HG03342 (cell line): ENCODE data around the gene SPG11.
"Not testable (repeated sequence)": the region's sequence is repeated elsewhere in the genome, so short reads cannot be mapped to it uniquely, and the experiment has no call there.

Experiments
- ATAC-seq: cut with Tn5 transposase; IDR thresholded peaks from one replicate; pipeline ENCODE4 v1.9.1; 2021; ENCODE audit warnings: mild to moderate bottlenecking, moderate library complexity; ENCODE audit not compliant: unreplicated experiment

The SPG11 gene

DNA sequence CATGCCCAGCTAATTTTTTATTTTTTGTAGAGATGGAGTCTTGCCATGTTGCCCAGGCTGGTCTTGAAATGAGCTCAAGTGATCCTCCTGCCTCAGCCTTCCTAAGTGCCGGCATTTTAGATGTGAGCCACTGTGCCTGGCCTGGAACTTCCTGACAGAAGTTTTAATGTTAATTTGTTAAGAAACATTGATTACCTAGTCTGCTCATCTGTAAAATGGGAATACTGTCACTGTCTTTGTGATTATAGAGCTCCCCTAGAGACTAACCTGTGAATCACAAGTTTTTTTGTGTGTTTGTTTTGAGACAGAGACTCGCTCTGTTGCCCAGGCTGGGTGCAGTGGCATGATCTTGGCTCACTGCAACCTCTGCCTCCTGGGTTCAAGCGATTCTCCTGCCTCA, 130.8 kb downstream of the SPG11 start:
- ATAC-seq: no peak

DNA sequence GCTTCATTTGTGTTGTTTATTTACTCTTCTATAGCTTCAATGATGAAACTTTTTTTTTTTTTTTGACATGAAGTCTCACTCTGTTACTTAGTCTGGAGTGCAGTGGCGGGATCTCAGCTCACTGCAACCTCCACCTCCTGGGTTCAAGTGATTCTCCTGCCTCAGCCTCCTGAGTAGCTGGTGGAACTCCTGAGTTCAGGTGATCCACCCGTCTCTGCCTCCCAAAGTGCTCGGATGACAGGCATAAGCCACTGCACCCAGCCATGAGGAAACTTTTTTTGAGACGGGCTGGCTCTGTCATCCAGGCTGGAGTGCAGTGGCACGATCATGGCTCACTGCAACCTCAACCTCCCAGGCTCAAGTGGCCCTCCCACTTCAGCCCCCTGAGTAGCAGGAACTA, 131.2 kb downstream of the SPG11 start:
- ATAC-seq: not testable (repeated sequence)

DNA sequence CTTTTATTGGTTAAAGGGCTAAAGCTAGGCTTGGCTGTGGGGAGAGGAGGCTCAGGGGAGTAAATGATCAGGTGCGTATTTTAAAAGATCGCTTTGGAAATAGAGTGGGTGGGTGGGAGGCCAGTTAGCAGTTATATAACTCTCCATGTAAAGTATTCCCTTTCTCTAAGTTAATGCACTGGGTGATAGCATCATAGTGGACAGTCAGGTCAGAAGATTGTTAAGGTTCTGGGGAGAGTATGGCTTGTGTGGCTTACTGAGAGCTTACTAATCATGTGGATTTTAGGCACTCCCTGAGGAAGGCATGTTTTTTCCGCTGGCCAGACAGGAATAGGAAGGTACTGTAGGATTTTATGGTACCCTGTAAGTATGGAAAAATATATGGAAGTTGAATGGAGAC, 132.8 kb downstream of the SPG11 start:
- ATAC-seq: no peak

DNA sequence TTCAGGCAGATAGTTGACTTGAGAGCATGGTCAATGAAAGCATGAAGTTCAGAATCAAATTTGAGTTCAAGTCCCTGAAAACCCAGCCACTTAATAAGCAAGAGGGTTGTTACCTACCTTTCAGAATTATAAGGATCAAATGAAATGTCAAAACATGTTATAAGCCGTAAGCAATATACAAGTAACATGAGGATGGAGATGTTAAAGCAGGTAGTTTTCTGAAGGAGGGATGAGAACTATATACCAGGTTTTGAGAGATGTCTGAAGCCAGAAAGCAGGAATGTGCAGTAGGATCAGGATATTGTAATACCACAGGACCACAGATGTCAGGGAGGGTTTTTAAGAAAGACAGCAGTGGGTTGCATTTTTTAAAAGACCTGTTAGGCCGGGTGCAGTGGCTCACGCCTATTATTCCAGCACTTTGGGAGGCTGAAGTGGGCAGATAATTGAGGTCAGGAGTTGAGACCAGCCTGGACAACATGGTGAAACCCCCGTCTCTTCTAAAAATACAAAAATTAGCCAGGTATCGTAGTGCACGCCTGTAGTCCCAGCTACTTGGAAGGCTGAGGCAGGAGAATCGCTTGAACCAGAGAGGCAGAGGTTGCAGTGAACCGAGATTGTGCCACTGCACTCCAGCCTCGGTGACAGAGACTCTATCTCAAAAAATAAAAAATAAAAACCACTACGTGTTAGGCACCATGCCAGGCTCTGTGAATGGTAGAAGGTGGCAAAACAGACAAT, 133.4 kb downstream of the SPG11 start:
- ATAC-seq: no peak

DNA sequence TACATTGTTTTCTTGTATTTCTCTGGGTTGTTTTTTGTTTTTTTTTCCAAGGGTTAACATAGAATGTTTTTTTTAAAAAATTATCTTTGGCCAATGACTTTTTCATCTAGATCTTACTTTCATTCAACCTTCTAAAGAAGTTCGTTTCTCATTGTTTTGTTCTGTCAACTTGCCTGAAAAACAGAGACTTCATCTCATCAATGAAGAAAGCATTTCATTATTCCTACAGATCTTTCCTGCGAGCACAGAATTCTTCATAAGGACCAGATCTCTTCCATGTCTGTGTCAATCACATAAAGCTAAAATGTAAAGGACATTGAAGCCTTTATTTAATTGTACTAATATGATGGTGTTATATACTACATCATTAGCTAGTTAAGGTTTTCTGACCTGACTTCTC, 136.2 kb downstream of the SPG11 start:
- no peak for ATAC-seq

DNA sequence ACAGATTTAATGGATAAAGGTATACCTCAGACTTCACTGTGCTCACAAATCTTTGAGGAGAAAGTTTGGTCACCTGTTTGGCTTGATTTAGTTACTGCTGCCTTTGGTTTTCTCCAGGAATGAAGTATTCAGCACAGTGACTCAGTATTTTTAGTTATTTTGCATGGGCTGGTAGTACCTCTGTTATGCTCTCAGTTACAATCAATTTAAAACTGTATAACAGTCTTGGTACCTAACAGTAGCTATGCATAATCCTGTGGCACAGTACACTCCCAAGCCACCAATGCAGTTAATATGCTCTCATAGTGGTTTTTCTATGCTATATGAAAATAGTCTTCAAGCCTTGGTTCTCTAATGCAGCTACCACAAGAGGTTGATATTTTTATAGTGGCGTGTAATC, 138.4 kb downstream of the SPG11 start:
- no peak for ATAC-seq

DNA sequence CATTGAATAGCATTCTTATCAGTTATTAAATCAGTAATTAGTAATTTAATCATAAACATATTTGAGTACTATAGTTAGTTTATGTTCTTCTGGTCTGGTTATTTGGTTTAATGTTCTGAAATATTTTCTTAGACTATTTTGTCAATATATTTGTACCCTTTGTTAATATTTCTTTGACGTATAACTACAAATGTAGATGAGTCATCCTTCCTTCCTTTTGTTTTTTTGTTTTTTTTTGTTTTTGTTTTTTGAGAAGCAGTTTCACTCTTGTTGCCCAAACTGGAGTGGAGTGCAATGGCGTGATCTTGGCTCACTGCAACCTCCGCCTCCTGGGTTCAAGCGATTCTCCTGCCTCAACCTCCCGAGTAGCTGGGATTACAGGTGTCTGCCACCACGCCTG, 143.9 kb downstream of the SPG11 start:
- ATAC-seq: no peak

DNA sequence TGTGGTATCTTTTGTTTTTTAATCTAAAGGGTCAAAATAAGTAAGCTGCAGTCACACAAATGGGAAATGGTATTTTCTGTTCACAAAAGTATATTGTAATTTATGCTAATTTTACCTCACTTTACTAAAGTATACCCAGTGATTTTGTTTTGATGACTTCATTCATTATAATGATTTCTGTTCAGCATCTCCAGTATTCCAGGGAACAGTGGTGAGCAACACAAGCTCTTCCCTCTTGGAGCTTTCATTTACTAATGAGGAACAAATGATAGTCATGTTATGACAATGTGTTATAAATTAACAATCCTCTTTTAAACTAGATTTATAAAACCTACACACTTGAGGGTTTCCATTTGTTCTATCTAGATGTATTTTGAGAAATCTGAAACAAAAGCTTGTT, 147.0 kb downstream of the SPG11 start:
- no peak for ATAC-seq
